HG03575 (cell line): Measurements from ENCODE around the gene ANAPC5.
"Not testable (repeated sequence)": the region's sequence is repeated elsewhere in the genome, so short reads cannot be mapped to it uniquely, and the experiment has no call there.

Source experiments
- ATAC-seq: cut with Tn5 transposase; IDR thresholded peaks from one replicate; pipeline ENCODE4 v1.9.1; 2021; ENCODE audit not compliant: unreplicated experiment, insufficient number of reproducible peaks, low FRiP score; ENCODE audit errors: extremely low read depth

ANAPC5 gene

DNA sequence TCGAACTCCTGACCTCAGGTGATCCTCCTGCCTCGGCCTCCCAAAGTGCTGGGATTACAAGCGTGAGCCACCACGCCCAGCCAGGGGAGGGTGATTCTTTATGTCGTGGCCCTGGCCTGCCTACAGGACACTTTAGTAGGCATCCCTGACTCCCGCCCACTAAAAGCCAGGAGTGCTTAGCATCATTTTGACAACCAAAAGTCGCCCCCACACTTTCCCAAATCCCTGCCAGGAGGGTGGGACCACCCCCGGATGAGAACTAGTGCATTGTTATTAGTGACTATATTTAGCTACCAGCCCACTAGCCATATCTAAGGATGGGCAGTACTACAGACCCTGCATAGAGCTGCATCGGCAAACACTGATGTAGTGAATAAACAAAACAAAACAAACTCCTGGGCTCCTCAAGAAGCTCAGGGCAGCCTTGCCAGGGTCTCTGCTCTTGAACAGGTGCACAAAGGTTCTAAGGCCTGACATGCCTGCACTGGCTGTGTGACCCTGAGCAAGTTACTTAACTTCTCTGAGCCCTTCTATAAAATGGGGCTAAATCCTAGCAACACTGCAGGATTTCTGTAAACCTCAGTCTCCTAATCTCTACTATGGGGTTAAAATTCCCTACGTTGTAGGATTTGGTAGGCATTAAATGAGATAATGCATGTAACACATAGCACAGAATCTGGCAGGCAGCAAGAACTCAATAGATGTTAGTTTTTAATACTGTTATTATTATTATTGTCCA lies 57.9 kb downstream of the ANAPC5 start:
- no peak for ATAC-seq

DNA sequence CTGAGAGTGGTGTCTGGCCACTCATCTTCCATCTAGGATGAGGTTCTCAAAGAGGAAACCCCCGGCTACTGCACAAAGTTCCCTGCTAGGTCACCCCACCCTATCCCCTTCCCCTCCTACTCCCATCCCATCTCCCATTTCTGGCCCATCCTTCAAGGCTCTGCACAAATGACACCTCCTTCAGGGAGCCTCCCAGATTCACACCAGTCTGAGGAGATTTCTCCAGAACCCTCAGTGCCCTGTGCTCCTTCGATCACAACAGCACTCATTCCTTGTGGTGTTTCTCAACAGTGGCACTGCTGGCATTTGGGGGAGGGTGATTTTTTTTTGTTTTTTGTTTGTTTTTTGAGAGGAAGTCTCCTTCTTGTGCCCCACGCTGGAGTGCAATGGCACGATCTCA lies 58.6 kb downstream of the ANAPC5 start:
- ATAC-seq = no peak

- no peak for ATAC-seq
Measured at GRCh38 chr12:121290410-121290809, 61.8 kb downstream of the ANAPC5 start.

DNA sequence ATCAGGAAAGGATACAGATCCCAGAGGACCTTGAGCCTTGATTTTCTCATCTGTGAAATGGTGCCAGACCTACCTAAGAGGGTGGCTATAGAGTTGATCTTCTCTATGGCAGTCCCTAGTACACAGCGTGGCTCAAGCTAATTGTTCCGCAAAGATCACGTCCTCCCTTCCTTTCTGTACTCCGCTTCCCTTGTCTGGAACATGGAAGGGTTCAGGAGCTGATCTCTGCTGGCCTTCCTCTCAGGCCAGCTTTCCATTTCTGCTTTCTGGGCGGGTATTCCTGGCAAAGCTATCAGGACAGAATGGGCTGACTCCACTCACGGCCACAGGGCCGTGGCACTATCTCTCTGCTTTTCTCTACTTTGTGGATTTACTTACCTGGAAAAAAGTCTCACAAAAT lies 62.2 kb downstream of the ANAPC5 start:
- ATAC-seq = no peak

- no peak for ATAC-seq
Measured at GRCh38 chr12:121288986-121289385, 63.2 kb downstream of the ANAPC5 start.

DNA sequence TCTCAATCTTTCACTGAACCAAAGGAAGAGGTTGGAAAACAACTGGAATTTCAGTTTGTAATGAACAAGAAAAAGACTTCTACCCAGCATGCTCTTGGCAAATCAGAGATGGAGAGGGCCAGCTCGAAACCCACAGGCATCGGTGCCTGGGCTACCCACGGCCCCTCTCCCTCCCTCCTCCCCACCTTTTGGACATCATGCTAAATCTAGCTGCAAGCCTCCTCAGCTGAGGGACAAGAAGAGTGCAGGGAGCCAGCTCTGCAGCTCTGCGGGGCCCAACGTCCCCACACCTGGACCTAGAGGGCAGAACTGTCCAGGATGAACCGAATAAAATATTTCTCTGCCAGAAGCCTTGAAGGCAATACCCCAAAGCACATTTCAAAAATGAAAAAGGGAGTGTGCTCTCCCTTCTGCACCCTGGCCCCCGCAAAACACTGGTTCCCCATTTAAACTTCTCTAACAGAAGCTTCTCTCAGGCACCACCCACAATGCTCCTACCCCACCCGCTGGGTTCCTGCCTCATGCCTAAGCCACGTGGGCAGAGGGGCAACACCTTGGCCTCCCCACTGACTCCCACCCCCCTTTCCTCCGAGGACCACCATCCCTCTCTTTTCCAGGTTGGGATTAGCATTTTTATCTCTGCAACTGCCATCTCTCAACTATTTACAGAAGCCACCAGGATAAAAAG lies 63.9 kb downstream of the ANAPC5 start:
- no peak for ATAC-seq

- no peak for ATAC-seq
Measured at GRCh38 chr12:121287267-121287954, 64.8 kb downstream of the ANAPC5 start.

DNA sequence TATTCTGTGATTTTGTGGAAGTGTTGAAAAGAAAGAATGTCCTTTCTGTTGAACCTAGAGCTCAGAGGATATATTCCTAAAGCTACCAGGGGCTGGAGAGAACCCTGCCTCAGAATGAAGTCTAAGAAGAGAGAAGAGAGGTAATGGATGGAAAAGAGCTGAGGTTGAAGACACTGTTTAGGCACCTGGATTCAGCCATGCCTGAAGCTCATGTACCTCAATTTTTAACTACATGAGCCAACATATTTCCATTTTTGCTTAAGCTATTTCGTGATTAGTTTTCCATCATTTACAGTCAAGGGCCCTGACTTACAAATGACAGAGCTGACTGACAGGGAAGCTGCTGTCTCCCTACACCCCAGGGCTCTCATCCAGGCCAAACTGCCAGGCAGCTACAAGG lies 66.4 kb downstream of the ANAPC5 start:
- no peak for ATAC-seq

- no peak for ATAC-seq
Measured at GRCh38 chr12:121284551-121285390, 67.4 kb downstream of the ANAPC5 start.

GRCh38 chr12:121283841-121284240 lies 68.4 kb downstream of the ANAPC5 start:
- ATAC-seq = no peak

DNA sequence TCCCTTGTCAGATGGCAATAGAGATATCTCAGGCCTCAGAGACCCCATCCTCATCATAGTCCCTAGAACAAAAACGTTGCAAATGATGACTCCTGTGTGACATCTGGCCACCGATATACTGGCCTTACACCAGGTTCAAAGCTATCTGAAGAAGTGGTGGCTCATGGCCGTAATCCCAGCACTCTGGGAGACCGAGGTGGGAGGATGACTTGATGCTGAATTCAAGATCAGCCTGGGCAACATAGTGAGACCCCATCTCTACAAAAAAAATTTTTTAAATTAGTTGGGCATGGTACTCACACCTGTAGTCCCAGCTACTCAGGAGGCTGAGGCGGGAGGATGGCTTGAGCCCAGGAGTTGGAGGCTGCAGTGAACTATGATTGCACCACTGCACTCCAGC lies 68.8 kb downstream of the ANAPC5 start:
- no peak for ATAC-seq

- not testable (repeated sequence) for ATAC-seq
Measured at GRCh38 chr12:121282910-121283309, 69.3 kb downstream of the ANAPC5 start.

- no peak for ATAC-seq
Measured at GRCh38 chr12:121282072-121282742, 70.0 kb downstream of the ANAPC5 start.

- ATAC-seq = not testable (repeated sequence)
Measured at GRCh38 chr12:121281116-121281515, 71.1 kb downstream of the ANAPC5 start.

- not testable (repeated sequence) for ATAC-seq
Measured at GRCh38 chr12:121280531-121280930, 71.7 kb downstream of the ANAPC5 start.

DNA sequence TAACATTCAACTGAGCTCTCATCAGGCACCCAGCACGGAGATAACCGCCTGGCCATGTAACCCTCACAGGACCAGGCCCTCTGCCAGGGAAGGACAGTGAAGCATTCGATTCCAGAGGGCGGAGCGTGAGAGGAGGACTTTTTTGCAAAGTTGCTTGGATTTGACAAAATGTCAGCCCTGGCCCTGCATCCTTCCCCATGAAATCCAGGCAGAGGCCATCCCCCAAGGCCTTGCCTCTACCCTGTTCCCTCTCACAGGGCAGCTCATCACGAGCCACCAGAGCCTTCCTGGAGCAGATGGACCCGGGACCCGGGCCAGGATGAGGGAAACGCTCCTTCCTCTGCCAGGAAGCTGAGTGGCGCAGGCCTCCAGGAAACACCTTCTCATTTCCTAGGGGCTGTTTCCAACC lies 72.7 kb downstream of the ANAPC5 start:
- ATAC-seq = no peak

DNA sequence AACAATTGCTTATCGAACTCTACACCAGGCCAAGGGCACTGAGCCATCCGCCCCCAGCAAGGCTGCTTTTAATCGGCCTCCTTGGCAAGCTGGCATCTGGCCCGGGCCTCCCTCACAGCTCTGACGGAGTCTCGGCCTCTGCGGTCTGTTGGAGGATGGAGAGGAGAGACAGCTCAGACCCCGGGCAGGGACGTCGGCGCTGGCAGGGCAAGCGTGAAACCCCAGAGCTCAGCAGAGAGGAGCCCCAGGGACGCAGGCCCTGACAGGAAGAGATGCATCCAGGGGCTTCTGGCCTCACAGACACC lies 73.2 kb downstream of the ANAPC5 start:
- ATAC-seq = no peak

DNA sequence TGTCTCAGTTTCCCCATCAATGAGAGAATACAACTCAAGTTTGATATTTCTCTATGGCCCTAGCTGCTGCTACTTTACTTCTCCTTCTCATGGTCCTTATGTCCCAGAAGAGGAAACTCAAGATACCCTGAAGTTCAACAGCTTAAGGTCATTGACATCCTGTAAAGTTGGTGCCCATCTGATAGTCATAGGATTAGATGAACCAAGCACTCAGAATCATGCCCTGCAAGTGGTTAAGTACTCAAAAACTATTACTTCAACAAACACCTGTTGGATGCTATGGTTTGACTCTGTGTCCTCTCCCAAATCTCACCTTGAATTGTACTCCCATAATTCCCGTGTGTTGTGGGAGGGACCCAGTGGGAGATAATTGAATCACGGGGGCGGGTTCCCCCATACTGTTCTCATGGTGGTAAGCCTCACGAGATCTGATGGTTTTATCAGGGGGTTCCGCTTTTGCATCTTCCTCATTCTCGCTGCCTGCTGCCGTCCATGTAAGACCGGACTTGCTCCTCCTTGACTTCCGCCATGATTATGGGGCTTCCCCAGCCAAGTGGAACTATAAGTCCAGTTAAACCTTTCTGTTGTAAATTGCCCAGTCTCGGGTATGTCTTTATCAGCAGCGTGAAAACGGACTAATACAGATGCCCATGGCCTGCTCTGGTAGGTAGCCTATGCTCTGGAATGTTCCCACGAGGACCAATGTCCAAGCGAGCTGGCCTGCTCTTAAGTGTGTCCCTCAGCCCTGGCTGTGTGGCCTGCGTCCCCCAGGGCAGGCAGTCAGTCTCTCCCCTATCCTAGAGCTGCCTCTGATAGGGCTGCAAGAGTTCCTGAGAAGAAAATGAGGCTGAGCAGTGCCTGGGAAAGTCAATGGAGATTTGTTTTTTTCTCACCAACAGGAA lies 73.8 kb downstream of the ANAPC5 start:
- no peak for ATAC-seq
